Measurements from ENCODE around the gene CDK5RAP3.
"Not testable (repeated sequence)": the region's sequence is repeated elsewhere in the genome, so short reads cannot be mapped to it uniquely, and the experiment has no call there.

Gene CDK5RAP3, protein sequence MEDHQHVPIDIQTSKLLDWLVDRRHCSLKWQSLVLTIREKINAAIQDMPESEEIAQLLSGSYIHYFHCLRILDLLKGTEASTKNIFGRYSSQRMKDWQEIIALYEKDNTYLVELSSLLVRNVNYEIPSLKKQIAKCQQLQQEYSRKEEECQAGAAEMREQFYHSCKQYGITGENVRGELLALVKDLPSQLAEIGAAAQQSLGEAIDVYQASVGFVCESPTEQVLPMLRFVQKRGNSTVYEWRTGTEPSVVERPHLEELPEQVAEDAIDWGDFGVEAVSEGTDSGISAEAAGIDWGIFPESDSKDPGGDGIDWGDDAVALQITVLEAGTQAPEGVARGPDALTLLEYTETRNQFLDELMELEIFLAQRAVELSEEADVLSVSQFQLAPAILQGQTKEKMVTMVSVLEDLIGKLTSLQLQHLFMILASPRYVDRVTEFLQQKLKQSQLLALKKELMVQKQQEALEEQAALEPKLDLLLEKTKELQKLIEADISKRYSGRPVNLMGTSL

DNA sequence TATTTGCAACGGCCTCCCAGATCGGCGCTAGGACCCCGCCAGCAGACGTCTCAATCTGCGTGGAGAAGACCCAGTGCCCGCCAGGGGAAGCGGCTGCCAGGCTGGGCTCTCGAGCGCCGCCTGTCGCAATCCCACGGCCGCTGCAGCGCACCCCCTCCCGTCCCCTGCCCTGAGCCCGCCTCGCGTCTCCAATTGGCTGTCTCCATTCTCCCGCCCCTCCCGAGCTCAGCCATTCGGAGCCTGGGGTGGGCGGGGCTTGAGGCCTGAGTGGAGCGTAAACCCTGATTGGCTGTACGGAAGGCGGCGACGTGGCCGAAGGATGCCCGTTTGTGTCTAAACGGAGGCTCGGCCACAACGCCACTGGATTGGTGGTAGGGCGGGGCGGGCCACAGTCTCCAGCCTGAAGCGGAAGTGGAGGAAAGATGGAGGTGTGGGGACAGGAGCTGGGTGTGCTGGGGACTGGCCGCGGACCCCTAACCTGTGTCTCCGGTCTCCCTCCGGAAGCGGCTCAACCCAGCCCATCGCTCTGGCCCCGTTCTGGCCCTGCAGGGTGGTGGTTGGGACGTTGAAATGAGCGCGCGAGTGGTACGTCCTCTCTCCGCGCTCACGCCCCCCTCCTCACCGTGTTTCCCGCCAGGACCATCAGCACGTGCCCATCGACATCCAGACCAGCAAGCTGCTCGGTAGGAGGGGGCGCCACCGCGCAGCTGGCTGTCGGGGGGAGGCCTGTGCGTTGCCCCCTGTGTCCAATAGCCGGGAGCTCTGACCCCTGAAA lies at the start of gene CDK5RAP3:
Gene CDK5RAP3 (plus strand): TSS at position 389 of the 775 bp plus-strand sequence. CDS start 34 bp downstream, at position 423.
- in situ Hi-C loops (cut with MboI; ENCODE audit: low sequenced_read_pairs) = no loop called here

DNA sequence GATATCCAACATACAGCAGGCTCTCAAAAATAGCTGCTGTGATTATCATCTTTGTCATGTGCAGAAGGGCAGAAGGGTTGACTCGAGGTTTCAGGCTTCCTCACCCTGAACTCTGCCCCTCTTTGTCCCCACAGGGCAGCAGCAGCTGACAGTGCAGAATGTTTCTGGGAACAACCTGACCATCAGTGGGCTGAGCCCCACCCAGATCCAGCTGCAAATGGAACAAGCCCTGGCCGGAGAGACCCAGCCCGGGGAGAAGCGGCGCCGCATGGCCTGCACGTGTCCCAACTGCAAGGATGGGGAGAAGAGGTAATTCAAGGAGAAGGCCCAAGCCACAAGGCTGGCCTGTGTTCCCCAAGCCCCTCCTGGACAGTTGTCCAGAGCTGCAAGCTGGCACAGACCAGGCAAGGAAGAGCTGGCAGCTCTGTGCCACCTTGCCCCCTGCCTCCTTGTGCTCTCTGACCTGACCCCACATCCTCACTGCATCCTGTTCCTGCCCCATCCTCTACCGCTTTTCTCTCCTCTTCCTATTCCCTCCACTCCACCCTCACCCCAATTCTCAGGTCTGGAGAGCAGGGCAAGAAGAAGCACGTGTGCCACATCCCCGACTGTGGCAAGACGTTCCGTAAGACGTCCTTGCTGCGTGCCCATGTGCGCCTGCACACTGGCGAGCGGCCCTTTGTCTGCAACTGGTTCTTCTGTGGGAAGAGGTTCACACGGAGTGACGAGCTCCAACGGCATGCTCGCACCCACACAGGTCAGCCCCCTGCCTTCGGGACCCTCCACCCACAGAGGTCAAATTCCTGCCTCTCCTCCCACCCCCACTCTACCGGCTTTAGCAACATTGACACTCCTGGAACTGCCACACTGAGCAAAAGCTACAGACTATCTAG lies 45.9 kb upstream of the CDK5RAP3 start:
- in situ Hi-C loops (cut with MboI; ENCODE audit: low sequenced_read_pairs) = no loop called here

DNA sequence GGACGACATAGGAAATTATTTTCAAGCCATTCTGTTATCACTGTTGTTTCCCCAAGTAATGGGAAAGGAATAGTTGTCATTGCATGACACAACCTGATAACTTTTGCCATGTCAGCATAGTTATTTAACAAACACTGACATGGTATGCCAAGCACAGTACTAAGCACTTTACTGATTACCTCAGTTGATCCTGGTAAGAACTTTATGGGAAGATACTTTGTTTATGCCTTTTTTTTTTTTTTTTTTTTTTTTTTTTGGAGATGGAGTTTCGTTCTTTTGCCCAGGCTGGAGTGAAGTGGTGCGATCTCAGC lies 45.3 kb upstream of the CDK5RAP3 start:
- in situ Hi-C loops (cut with MboI; ENCODE audit: low sequenced_read_pairs) = no loop called here

DNA sequence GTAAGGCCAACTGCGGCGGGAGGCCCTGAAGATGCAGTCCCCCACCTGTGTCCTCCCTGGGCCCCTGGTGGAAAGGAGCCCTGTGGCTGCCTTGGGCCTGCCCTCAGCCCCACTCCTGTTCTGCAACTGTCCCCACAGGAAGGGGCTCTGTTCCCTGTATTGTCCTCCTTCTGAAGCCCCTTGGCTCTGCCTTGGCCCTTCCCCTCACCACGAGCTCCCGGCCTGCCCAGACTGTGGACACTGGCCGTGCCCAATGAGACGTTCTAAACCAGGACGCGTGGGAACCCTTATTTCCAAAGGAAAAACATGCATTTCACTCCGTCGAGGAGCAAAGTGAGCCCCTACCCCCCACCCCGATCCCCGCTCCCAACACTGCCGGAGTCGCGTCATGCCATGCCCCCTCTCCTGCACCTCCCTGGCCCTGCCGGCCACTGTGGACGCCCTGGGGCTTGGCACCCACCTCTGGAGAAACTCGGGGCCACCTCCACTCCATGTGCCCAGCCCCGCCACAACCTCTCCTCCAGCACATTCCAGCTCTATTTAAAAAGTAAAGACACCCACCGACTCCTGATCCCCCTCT lies 43.0 kb upstream of the CDK5RAP3 start:
- in situ Hi-C loops (cut with MboI; ENCODE audit: low sequenced_read_pairs) = no loop called here

DNA sequence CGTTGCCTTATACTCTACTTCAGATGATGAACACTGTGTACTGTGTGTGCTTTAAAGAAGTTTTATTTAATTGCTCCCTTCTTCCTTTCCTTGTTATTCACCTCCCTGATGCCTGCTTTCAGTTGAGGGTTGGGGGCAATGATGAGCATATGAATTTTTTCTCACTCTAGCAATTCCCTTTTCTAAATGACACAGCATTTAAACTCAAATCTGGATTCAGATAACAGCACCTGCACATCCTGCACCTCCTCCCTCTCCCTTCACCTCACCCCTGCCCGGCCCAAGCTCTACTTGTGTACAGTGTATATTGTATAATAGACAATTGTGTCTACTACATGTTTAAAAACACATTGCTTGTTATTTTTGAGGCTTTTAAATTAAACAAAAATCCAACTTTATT lies 42.5 kb upstream of the CDK5RAP3 start:
- in situ Hi-C loops (cut with MboI; ENCODE audit: low sequenced_read_pairs) = no loop called here

DNA sequence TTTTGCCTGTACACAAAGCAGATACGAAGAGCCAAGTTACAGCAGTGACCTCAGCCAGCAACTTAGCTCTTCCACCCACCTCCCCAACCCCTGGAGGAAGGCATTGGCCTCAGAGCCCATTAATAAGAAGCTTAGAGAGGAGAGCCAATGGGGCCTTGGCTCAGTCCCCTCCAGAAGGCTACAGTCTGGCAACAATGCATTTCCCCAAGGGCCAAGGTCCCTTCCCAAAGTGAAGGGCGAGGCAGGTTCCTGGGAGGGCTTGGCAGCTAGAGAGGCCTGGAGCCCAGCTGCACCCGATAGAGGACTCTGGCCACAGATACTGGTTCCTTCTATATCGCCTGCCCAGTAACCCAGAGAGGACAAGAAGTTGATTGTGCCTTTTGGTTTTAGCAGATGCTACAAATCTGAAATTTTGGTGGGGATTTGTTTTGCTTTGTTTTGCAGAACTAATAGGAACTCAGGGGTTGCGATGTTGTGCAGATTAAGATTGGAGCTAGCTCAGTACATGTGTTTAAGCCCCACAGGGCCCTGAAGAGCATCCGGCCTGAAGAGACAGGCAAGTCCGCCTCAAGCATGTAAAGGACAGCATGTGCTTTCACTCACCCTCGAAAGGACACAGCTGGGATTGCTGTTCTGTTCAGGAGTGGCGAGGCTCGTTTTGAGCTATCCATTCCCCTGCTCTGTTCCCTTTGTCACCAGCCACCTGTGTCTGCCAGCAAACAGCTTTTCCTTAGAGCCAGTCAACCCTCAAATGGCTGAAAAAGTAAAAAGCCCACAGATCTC lies 41.5 kb upstream of the CDK5RAP3 start:
- in situ Hi-C loops (cut with MboI; ENCODE audit: low sequenced_read_pairs) = no loop called here

DNA sequence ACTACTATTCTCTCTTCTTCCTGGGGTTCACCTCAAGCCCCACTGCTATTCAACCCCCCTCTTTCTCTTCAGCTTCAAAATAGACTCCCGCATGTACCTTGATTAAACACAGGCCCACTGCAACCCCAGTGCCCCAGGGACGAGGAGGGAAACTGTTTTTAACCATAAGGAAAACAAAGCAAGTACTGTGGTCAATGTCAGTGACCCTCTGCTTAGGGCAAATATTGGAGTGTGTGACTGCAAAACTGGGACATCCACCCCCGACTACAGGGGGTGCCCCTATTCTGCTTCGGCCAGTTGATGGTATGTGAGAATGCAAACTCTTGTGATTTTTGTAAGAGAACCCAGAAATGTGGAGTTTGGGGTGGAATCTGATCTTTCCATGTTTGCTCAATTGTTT lies 39.1 kb upstream of the CDK5RAP3 start:
- in situ Hi-C loops (cut with MboI; ENCODE audit: low sequenced_read_pairs) = no loop called here

DNA sequence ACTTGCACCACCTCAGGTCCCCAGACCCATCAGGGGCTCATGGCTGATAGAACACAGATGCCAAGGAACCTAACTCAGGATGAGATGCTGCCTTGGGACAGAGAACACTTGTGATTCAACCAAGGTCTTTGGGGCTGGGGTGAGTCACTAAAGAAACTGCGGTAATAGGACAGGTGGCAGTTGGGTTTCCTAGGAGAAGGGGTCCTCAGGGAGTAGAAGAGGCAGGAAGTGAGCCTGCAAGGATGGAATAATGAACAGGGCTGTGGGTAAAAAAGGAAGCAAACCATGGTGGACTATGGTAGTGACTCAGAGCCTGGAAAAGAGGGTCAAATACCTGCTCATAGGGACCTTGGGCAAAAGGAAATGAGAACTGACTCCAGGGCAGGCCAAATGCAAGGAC lies 36.1 kb upstream of the CDK5RAP3 start:
- in situ Hi-C loops (cut with MboI; ENCODE audit: low sequenced_read_pairs) = no loop called here

DNA sequence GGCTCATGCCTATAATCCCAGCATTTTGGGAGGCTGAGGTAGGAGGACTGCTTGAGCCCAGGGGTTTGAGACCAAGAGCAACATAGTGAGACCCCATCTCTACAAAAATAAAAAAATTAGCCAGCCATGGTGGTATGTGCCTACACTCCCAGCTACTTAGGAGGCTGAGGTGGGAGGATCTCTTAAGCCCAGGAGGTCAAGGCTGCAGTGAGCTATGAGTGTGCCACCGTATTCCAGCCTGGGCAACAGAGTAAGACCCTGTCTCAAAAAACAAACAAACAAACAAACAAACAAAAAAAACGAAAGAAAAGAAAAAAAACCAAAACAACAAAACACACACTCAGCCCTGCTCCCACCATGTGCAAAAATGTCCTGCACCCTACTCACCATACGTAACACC lies 35.4 kb upstream of the CDK5RAP3 start:
- in situ Hi-C loops (cut with MboI; ENCODE audit: low sequenced_read_pairs) = not testable (repeated sequence)

DNA sequence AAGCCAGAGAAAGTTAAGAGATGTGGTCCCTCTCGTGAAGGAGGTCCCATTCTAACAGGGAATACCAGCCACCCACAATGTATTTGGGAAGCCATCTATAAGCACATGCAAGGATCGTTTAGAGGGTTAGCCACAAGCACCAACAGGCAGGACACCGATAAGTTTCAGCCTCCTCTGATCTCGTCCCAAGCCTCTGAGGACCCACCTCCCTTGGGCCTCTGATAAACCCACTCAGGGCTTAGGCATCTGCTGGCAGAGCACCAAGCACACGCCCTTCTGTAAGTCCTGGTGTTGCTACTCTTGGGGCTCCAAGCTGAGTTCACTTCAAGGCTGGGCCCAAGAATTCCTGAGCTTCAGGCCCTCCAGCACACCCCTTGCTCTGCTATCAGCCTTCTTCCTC lies 35.0 kb upstream of the CDK5RAP3 start:
- in situ Hi-C loops (cut with MboI; ENCODE audit: low sequenced_read_pairs) = no loop called here

DNA sequence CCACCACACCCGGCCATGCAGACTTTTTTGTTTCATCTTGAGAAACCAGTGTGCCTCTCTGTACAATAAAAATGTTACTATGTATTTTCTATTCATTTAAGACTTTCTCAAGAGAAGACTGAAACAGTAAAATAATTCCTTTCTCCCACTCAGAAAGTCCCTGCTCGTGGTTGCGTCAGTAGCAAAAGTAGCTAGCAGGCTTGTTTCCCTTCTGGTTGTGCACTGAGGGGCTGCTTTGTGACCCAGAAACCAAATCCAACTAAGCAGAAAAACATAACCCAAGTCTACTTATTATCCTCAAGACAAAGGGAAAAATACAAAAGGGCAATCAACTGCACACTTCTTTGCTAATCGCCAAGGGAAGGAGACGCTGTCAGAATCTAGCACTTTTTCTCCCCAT lies 33.0 kb upstream of the CDK5RAP3 start:
- in situ Hi-C loops (cut with MboI; ENCODE audit: low sequenced_read_pairs) = no loop called here

DNA sequence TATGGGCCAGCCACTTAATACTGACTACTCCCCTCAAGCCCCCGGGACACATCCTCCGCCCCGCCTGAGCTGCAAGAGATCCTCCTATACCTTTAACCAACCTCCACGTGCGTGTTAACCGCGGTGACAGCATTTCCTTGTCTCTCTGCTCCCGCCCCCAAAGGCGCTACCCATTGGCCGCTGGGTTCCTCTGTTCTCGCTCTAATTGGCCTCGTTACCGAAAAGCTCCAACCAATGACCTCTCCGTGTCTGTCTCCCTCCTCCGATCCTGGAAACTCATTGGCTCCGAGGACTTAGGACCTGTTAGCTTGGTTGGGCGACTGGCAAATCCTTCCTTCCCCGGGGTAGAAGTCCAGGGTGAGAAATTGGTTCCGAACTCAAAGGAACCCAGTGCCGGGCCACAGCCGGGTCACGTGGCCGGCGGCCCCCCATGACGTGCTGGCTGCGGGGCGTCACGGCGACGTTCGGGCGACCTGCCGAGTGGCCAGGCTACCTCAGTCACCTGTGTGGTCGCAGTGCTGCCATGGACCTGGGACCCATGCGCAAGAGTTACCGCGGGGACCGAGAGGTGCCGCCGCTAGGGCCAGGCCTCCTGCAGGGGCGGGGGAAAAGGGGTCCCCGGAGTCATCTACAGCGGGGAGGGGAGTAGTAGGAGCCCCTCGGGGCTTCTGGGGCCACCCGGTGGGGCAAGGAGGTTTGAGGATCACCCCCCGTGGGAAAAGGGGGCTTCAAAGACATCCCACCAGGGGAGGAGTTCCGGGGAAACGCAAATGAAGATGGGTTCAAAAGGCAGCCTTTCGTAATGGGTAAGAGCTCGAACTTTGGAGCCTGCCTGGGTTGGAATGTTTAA lies 29.4 kb upstream of the CDK5RAP3 start, which contains the start of gene PNPO:
Gene PNPO (plus strand): TSS at position 326 of the 850 bp plus-strand sequence. CDS start 105 bp downstream, at position 431.
- in situ Hi-C loops (cut with MboI; ENCODE audit: low sequenced_read_pairs) = no loop called here

DNA sequence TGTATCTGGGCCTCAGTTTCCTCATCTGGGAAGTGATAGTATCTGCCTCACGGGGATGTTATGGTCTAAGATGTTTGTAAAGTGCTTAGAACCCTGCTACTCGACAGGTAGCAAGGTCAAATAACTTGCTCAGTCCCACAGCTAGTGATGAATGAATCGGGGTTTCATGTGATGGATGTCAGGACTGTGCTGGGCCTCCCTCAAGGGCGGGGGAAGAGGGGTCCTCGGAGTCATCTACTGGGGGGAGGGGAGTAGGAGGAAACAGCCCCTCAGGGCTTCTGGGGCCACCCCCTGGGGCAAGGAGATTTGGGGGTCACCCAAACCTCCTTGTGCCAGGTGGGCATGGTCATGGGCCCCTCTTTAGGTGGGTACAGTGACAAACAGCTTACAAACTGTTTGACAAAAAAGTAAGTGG lies 28.8 kb upstream of the CDK5RAP3 start:
- in situ Hi-C loops (cut with MboI; ENCODE audit: low sequenced_read_pairs) = no loop called here

DNA sequence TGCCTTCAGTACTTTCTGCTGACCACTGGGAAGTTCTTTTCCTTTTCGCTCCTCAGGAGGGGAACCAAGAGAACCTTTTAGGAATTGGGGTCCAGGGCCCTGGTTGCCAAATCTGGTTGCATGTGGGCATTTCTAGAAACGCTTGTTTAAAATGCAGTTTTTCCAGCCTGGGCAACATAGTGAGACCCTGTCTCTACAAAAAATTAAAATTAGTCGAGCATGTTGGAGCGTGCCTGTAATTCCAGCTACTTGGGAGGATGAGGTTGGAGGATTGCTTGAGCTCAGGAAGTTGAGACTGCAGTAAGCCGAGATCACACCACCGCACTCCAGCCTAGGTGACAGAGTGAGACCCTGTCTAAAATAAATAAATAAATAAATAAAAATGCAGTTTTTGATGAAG lies 28.3 kb upstream of the CDK5RAP3 start:
- in situ Hi-C loops (cut with MboI; ENCODE audit: low sequenced_read_pairs) = no loop called here

DNA sequence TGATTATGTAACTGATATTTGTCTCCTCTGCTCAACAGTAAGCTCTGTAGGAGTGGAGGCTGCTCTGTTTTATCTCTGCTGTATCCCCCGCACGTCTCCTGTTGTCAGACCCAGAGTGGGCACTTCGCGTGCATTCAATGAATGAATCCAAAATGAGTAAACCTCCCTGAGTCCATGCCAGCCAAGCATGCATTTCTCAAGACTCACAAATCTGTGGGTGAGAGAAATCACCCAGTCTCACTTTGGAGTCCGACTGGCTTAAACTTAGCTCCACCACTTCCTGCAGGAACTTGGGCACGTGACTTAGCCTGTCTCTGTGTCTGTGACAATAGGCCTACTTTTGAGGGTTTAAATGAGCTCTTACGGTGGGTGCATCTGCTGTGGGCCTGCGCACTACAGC lies 25.8 kb upstream of the CDK5RAP3 start:
- in situ Hi-C loops (cut with MboI; ENCODE audit: low sequenced_read_pairs) = no loop called here

DNA sequence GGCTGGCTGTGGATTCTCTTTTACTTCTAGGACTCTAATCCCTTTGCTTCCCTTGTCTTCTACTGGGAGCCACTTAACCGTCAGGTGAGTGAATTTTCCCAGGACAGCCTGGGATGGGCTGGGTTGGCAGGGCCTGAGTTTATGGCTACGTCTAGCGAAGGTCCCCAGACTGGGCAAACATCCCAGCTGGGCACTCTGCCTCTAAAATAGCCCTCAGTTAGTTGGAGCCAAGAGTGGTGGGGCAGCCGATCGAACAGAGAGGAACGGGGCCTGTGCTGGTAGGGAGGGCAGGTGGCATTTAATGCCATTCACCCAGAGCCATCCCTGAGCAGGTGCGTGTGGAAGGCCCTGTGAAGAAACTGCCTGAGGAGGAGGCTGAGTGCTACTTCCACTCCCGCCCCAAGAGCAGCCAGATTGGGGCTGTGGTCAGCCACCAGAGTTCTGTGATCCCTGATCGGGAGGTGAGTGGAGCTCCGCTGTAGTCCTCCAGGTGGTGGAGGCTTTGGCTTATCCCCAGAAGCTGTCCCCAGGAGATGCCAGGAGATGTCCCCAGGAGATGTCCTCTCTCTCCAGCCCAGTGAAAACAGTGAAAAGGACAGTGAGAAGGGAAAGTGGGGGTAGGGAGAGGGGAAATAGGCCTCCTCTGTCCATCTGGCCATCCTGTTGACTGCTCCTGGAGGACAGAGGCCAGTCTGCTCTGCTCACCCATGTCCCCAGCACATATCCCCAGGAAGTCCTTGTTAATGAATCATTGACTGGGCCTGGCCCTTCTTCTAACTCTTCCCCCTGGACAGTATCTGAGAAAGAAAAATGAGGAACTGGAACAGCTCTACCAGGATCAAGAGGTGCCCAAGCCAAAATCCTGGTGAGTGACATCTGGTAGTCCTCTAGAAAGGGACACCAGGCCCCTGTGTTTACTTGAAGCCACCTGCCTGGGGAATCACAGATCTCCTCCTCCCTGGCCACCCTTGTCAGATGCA lies 25.1 kb upstream of the CDK5RAP3 start:
- in situ Hi-C loops (cut with MboI; ENCODE audit: low sequenced_read_pairs) = no loop called here

DNA sequence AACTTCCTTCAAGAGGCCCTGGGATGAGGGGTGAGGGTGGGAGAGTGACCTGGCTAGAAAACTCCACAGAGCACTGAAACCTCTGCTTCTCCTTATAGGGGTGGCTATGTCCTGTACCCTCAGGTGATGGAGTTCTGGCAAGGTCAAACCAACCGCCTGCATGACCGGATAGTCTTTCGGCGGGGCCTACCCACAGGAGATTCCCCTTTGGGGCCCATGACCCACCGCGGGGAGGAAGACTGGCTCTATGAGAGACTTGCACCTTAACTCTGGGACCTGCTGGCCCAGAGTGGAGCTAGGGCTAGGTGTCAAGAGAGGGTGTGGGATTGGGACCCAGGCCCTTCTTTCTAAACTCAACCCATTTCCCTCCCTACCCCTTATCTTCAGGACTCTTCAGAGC lies 24.4 kb upstream of the CDK5RAP3 start:
- in situ Hi-C loops (cut with MboI; ENCODE audit: low sequenced_read_pairs) = no loop called here

DNA sequence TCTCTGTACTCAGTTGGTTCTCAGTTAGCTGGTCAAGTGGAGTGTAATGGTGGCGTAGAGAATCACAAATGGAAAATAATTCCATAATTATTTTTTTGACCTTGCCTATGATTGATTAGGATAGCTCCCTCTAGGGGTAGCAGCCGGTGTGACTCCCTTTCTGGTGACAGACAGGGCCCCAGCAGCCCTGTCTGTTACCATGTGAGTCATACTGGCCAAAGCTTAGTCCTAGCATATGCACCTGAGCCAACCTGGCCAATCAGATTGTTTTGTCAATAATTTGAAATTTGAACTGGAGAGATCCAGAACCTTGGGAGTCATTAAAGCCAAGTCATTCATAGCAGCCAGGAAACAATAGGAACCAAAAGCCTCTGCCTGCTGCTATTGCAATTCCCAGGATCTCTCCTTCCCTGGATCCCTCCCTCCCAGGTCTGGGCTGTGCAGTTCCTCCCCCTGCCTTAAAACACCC lies 23.9 kb upstream of the CDK5RAP3 start:
- in situ Hi-C loops (cut with MboI; ENCODE audit: low sequenced_read_pairs) = no loop called here

Measured in hTERT RPE-1 (cell line).